ENCODE measurements around the gene SP2. TPM values are rescaled to one million over a fixed set of nuclear protein-coding genes. Genes with fewer than 3 reads are reported as not detected.
A peak's percentile ranks its signal among the peaks of the same experiment; 100 is the strongest.

SP2 gene
- polyA plus RNA-seq, 1 donor (not counting 4 experiments of a cell fraction or from before 2014, with no cell fraction given): 2.1 TPM

DNA sequence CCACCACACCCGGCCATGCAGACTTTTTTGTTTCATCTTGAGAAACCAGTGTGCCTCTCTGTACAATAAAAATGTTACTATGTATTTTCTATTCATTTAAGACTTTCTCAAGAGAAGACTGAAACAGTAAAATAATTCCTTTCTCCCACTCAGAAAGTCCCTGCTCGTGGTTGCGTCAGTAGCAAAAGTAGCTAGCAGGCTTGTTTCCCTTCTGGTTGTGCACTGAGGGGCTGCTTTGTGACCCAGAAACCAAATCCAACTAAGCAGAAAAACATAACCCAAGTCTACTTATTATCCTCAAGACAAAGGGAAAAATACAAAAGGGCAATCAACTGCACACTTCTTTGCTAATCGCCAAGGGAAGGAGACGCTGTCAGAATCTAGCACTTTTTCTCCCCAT is 41.9 kb downstream of the SP2 start:
- Histone ChIP-seq H3K4me3 (ENCODE audit: control insufficient read depth in 2 of 3, extremely low read depth in 1 of 3, insufficient read depth in 2 of 3, low read depth in 1 of 3, low read length in 3 of 3) (no peak overlapping the region), H3K9me3 (ENCODE audit: control insufficient read depth, low read depth, low read length) (no peaks in the 10 kb centered on the region), H3K36me3 (ENCODE audit: control insufficient read depth in 2 of 2, extremely low read depth in 1 of 2, insufficient read depth in 2 of 2, low read length in 2 of 2) (no peaks in the 10 kb centered on the region), H3K4me1 (ENCODE audit: control insufficient read depth, extremely low read depth, insufficient read depth, low read length) (peaks cover 29% of the 10 kb centered on the region), H3K79me2 (ENCODE audit: control insufficient read depth, insufficient read depth, low read length) (peaks cover 13% of the 10 kb centered on the region), H3K27ac (ENCODE audit: control insufficient read depth, insufficient read depth, low read length) (no peak overlapping the region), H3K4me2 (ENCODE audit: control insufficient read depth, extremely low read depth, insufficient read depth, low read depth, low read length) (no peak overlapping the region), H3K9ac (ENCODE audit: control insufficient read depth, extremely low read depth, insufficient read depth, low read length) (no peak overlapping the region), H3K27me3 (ENCODE audit: control insufficient read depth, extremely low read depth, insufficient read depth, low read length) (no peaks in the 10 kb centered on the region), H2AFZ (ENCODE audit: control insufficient read depth, low read length) (no peak overlapping the region), H3K9me1 (ENCODE audit: control insufficient read depth, extremely low read depth, insufficient read depth, low read length) (no peaks in the 10 kb centered on the region), H4K20me1 (ENCODE audit: control insufficient read depth, extremely low read depth, insufficient read depth, low read length) (no peaks in the 10 kb centered on the region)
- FAIRE-seq (no peak), DNase-seq (ENCODE audit: low read depth, low spot score) (no peak)
- dilution Hi-C loops (cut with MboI; ENCODE audit: extremely low pct_ligation_motif_present, low sequenced_read_pairs): no loop called here
- TF ChIP-seq, protein P1, sequence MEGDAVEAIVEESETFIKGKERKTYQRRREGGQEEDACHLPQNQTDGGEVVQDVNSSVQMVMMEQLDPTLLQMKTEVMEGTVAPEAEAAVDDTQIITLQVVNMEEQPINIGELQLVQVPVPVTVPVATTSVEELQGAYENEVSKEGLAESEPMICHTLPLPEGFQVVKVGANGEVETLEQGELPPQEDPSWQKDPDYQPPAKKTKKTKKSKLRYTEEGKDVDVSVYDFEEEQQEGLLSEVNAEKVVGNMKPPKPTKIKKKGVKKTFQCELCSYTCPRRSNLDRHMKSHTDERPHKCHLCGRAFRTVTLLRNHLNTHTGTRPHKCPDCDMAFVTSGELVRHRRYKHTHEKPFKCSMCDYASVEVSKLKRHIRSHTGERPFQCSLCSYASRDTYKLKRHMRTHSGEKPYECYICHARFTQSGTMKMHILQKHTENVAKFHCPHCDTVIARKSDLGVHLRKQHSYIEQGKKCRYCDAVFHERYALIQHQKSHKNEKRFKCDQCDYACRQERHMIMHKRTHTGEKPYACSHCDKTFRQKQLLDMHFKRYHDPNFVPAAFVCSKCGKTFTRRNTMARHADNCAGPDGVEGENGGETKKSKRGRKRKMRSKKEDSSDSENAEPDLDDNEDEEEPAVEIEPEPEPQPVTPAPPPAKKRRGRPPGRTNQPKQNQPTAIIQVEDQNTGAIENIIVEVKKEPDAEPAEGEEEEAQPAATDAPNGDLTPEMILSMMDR (optimal IDR thresholded peaks at IDR 0.05 in 1 of 3, IDR thresholded peaks at IDR 0.05 in 1 of 3, conservative IDR thresholded peaks at IDR 0.05 in 1 of 3; ENCODE audit: extremely low read depth in 1 of 3, insufficient read depth in 2 of 3, low read length in 3 of 3): no peak

DNA sequence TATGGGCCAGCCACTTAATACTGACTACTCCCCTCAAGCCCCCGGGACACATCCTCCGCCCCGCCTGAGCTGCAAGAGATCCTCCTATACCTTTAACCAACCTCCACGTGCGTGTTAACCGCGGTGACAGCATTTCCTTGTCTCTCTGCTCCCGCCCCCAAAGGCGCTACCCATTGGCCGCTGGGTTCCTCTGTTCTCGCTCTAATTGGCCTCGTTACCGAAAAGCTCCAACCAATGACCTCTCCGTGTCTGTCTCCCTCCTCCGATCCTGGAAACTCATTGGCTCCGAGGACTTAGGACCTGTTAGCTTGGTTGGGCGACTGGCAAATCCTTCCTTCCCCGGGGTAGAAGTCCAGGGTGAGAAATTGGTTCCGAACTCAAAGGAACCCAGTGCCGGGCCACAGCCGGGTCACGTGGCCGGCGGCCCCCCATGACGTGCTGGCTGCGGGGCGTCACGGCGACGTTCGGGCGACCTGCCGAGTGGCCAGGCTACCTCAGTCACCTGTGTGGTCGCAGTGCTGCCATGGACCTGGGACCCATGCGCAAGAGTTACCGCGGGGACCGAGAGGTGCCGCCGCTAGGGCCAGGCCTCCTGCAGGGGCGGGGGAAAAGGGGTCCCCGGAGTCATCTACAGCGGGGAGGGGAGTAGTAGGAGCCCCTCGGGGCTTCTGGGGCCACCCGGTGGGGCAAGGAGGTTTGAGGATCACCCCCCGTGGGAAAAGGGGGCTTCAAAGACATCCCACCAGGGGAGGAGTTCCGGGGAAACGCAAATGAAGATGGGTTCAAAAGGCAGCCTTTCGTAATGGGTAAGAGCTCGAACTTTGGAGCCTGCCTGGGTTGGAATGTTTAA is 45.4 kb downstream of the SP2 start, which contains the start of gene PNPO:
TSS of gene PNPO (plus strand) at position 326 of the 850 bp plus-strand sequence. CDS start at position 431, 105 bp downstream.
- H3K4me1 ChIP-seq (ENCODE audit: control insufficient read depth, extremely low read depth, insufficient read depth, low read length): peaks cover 17% of the 10 kb centered on the region
- no peak for TF ChIP-seq EZH2 (IDR thresholded peaks at IDR 0.05; ENCODE audit: low read length)
- TF ChIP-seq, protein P1 (optimal IDR thresholded peaks at IDR 0.05 in 1 of 3, IDR thresholded peaks at IDR 0.05 in 1 of 3, conservative IDR thresholded peaks at IDR 0.05 in 1 of 3; ENCODE audit: extremely low read depth in 1 of 3, insufficient read depth in 2 of 3, low read length in 3 of 3): peak in 1 of 3 experiments; percentile 17
- H3K9ac ChIP-seq (ENCODE audit: control insufficient read depth, extremely low read depth, insufficient read depth, low read length): peak within 1 kb of the TSS; percentile 84
- no peaks in the 10 kb centered on the region for H3K27me3 ChIP-seq (ENCODE audit: control insufficient read depth, extremely low read depth, insufficient read depth, low read length)
- H3K4me3 ChIP-seq (ENCODE audit: control insufficient read depth in 2 of 3, extremely low read depth in 1 of 3, insufficient read depth in 2 of 3, low read depth in 1 of 3, low read length in 3 of 3): peak within 1 kb of the TSS; percentile 73 to 96 (median 91)
- H3K79me2 ChIP-seq (ENCODE audit: control insufficient read depth, insufficient read depth, low read length): peaks cover 19% of the 10 kb centered on the region
- H3K27ac ChIP-seq (ENCODE audit: control insufficient read depth, insufficient read depth, low read length): peak within 1 kb of the TSS; percentile 64
- DNase-seq (ENCODE audit: low read depth, low spot score): peak; percentile 92
- H3K36me3 ChIP-seq (ENCODE audit: control insufficient read depth in 2 of 2, extremely low read depth in 1 of 2, insufficient read depth in 2 of 2, low read length in 2 of 2): peaks cover 14 to 33% of the 10 kb centered on the region in 2 experiments
- H4K20me1 ChIP-seq (ENCODE audit: control insufficient read depth, extremely low read depth, insufficient read depth, low read length): no peaks in the 10 kb centered on the region
- dilution Hi-C loops (cut with MboI; ENCODE audit: extremely low pct_ligation_motif_present, low sequenced_read_pairs): no loop called here
- peak within 1 kb of the TSS; percentile 92 for H2AFZ ChIP-seq (ENCODE audit: control insufficient read depth, low read length)
- no peaks in the 10 kb centered on the region for H3K9me1 ChIP-seq (ENCODE audit: control insufficient read depth, extremely low read depth, insufficient read depth, low read length)
- peak within 1 kb of the TSS; percentile 93 for H3K4me2 ChIP-seq (ENCODE audit: control insufficient read depth, extremely low read depth, insufficient read depth, low read depth, low read length)
- FAIRE-seq: peak; percentile 92
- H3K9me3 ChIP-seq (ENCODE audit: control insufficient read depth, low read depth, low read length): no peaks in the 10 kb centered on the region

Data from keratinocyte (primary cell).